Suppressor macrophage treated with lipopolysaccharide for 4 hours (primary cell): ENCODE results near the gene MRPL4.
"Not testable (repeated sequence)": the region's sequence is repeated elsewhere in the genome, so short reads cannot be mapped to it uniquely, and the experiment has no call there.

Experiments used
- DNase-seq: peaks from one replicate; pipeline ENCODE4 v3.0.0-alpha.2; 2020

MRPL4 gene

DNA sequence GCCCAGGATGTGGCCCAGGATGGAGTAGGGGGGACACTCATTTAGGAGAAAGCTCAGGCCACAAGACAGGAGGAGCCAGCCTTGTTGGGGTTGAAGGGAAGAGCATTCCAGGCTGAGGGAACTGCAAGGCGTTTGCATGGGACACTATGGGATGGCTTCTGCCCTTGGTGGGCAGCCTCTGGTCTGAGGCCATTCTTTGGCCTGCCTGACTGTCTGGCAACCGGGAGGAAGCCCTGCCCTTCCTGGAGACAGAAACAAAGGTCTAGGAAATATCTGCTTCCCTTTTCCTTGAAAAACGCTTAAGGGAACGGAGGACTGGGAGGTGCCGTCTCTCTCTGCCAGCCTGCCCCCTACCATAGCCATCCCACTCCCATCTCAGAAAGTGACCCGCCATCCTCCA, 16.1 kb downstream of the MRPL4 start:
- peak; percentile 28 for DNase-seq

DNA sequence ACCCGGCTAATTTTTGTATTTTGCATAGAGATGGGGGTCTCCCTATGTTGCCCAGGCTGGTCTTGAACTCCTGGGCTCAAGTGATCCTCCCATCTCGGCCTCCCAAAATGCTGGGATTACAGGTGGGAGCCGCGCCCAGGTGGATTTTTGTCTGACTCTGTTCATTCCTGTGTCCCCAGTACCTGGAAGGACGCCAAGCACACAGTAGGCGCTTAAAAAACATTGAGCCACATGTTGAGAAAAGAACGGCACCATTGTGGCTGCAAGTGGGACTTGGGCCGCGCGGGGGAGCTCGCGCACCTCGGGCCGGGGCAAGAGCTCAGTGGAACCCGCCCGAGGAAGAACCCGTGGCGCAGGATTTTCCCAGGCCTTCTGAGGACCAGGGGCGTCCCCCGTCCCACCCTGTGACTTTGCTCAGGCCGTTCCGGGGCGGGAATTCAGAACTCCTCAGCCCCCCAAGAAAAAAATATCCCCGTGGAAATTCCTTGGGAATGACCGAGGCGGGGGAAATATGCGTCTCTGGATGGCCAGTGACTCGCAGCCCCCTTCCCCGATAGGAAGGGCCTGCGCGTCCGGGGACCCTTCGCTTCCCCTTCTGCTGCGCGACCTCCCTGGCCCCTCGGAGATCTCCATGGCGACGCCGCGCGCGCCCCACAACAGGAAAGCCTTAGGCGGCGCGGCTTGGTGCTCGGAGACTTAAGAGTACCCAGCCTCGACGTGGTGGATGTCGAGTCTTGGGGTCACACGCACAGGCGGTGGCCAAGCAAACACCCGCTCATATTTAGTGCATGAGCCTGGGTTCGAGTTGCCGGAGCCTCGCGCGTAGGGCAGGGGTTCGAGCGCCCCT, 17.5 kb downstream of the MRPL4 start:
- DNase-seq = peak; percentile 98

DNA sequence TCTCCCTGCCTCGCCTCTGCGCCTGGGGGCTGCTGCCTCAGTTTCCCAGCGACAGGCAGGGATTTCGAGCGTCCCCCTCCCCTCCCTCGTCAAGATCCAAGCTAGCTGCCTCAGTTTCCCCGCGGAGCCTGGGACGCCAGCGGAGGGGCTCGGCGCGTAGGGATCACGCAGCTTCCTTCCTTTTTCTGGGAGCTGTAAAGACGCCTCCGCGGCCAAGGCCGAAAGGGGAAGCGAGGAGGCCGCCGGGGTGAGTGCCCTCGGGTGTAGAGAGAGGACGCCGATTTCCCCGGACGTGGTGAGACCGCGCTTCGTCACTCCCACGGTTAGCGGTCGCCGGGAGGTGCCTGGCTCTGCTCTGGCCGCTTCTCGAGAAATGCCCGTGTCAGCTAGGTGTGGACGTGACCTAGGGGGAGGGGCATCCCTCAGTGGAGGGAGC, 18.2 kb downstream of the MRPL4 start:
- DNase-seq = peak; percentile 98

DNA sequence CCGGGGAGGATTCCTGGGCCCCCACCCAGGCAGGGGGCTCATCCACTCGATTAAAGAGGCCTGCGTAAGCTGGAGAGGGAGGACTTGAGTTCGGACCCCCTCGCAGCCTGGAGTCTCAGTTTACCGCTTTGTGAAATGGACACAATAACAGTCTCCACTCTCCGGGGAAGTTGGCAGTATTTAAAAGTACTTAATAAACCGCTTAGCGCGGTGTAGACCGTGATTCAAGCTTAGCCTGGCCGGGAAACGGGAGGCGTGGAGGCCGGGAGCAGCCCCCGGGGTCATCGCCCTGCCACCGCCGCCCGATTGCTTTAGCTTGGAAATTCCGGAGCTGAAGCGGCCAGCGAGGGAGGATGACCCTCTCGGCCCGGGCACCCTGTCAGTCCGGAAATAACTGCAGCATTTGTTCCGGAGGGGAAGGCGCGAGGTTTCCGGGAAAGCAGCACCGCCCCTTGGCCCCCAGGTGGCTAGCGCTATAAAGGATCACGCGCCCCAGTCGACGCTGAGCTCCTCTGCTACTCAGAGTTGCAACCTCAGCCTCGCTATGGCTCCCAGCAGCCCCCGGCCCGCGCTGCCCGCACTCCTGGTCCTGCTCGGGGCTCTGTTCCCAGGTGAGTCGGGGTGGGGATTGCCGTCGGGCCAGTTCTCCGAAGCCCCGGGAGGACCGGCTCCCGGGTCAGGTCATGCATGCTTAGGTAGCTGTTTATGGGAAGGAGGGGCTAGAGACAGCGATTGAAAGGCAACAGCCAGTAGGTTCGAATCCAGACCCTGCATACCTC, 18.8 kb downstream of the MRPL4 start, which contains the start of gene ICAM1:
Gene ICAM1, plus strand, starts transcription at position 505 of the 779 bp plus-strand sequence. Its CDS starts 40 bp downstream, at position 545.
- DNase-seq = peak; percentile 99

DNA sequence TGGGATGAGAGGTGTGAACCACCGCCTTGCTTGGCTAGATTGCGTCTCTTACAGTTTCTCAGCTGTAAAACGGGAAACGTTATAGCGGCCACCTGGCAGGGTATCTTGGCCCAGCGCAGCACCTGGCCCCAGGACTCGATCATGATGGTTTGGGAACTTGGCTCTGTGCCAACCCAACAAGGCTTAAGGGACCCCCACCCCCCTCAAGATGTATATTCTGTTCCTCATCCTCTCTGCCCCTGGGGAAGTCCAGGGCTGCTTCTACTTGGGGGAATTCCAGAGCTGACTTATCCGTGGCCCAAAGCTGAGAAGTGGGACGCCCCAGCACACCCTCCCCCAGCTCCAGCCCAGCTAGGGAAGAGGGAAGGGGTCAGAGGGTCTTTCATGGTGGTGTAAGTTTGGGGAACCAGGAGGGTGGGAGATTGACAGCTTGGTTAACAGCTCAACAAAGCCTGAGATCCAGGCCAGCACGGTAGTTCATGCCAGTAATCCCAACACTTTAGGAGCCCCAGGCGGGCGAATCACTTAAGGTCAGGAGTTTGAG, 19.6 kb downstream of the MRPL4 start:
- peak; percentile 90 for DNase-seq

DNA sequence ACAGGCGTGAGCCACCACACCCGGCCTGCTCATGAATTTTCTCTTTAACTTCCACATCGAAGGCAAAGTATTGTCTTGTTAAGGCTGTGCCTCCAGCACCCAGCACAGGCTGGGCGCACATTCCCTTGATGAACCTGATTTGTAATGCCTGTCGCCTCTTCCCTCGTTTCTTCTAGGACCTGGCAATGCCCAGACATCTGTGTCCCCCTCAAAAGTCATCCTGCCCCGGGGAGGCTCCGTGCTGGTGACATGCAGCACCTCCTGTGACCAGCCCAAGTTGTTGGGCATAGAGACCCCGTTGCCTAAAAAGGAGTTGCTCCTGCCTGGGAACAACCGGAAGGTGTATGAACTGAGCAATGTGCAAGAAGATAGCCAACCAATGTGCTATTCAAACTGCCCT, 22.6 kb downstream of the MRPL4 start:
- DNase-seq = no peak

DNA sequence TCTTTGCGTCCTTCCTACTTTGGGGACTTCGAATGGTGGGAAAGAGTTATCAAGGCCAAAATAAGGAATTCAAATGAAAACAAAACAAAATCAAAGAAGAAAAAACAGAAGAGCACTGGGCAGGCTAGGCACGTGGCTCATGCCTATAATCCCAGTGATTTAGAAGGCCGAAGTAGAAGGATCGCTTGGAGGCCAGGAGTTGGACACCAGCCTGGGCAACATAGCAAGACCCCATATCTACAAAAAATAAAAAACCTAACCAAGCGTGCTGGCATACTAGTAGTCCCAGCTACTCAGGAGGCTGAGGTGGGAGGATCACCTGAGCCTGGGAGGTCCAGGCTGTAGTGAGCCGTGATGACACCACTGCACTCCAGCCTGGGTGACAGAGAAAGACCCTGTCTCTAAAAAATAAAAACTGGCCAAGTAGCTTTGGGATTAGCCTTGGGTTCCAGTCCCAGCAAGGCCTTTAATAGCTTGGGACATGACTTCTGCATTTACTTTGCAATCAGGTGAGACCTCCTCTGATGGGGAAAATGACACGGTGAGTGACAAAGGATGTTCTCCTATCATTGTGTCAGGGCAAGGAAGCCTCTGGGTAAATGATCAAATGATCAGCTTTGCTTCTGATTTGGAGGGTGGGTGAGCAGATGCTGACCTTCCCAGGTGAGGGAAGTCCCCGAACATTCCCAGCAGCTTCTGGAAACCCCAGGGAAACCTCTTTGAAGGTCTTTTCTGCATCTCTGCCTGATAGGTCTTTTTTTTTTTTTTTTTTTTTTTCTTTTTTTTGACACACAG, 26.0 kb downstream of the MRPL4 start:
- DNase-seq = no peak

DNA sequence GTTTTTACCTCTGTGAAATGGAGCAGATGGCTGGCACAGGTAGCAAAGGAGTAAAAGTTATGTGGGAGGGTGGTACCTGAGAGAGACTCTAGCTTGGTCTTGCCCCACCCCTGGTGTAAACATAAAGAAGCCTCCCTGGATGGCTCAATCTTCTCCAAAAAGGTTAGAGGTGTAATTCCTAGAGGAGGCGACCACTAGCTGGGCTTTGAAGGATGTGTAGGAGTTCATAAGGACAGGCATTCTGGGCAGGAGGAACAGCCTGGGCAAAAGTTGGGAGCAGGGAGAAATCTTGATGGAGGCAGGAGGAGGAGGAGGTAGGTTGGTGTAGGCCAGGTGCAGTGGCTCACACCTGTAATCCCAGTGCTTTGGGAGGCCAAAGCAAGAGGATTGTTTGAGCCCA, 26.9 kb downstream of the MRPL4 start:
- no peak for DNase-seq

DNA sequence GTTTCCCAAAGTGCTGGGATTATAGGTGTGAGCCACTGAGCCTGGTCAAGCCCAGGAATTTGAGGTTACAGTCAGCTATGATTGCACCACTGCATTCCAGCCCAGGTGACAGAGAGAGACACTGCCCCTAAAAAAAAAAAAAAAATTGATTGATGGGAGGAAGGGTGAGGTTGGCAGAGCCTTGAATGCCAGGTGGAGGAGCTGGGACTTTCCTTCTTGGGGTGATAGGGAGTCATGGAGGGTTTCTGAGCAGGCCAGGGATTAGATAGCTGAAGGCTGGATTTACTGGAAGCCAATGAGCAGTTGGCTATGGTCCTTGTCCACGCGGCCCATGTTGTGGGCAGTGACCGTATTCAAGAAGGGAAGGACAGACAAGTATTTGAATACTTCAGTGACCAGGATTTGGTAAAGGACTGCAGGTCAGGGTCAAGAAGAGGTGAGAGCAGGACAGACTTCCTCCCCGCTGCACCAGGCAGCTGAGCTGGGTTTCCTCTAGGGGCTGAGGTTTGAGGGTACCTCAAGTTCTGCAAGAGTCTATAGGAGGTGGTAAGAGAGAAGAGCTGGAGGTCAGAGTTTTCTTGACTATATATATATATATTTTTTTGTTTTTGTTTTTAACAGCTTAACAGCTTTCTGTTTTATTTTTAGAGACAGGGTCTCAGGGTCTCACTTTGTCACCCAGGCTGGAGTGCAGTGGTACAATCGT, 27.9 kb downstream of the MRPL4 start:
- DNase-seq = no peak

DNA sequence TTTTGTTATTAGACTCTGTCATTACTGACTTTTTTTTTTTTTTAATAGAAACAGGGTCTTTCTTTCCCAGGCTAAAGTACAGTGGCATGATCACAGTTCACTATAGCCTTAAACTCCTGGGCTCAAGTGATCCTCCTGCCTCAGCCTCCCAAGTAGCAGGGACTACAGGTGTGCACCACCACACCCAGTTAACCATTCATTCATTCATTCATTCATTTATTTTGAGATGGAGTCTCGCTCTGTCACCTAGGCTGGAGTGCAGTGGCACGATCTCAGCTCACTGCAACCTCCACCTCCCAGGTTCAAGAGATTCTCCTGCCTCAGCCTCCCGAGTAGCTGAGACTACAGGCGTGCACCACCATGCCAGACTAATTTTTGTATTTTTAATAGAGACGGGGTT, 30.0 kb downstream of the MRPL4 start:
- DNase-seq = not testable (repeated sequence)

DNA sequence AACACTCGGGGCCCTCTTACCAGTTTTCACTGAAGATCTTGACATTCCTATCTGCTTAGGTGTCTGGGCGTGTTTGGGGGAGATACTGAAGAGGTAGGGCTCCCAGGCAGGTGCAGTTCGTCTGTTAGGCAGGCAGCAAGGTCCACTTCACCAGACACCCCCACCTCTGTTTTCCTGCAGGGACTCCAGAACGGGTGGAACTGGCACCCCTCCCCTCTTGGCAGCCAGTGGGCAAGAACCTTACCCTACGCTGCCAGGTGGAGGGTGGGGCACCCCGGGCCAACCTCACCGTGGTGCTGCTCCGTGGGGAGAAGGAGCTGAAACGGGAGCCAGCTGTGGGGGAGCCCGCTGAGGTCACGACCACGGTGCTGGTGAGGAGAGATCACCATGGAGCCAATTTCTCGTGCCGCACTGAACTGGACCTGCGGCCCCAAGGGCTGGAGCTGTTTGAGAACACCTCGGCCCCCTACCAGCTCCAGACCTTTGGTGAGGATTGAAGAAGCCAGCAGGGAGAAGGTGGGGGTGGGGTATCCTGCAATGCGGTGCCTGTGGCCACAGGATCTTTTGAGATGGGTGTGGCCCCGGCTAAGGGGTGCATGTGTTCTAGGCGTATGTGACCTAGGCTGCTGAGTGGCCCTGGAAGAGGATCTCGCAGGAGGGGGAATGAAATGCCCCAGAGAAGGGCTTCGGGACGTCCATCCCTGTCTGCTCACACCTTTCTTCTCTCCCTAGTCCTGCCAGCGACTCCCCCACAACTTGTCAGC, 31.5 kb downstream of the MRPL4 start:
- no peak for DNase-seq

DNA sequence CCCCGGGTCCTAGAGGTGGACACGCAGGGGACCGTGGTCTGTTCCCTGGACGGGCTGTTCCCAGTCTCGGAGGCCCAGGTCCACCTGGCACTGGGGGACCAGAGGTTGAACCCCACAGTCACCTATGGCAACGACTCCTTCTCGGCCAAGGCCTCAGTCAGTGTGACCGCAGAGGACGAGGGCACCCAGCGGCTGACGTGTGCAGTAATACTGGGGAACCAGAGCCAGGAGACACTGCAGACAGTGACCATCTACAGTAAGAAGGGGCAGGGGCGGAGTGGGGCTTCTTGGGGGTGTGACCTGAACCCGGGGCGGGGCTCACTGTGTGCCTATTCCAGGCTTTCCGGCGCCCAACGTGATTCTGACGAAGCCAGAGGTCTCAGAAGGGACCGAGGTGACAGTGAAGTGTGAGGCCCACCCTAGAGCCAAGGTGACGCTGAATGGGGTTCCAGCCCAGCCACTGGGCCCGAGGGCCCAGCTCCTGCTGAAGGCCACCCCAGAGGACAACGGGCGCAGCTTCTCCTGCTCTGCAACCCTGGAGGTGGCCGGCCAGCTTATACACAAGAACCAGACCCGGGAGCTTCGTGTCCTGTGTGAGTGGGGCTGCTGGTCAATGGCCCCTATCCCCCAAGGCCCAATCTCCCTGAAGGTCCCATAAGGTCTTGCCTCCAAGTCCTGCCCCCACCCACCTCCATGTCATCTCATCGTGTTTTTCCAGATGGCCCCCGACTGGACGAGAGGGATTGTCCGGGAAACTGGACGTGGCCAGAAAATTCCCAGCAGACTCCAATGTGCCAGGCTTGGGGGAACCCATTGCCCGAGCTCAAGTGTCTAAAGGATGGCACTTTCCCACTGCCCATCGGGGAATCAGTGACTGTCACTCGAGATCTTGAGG, 32.3 kb downstream of the MRPL4 start:
- no peak for DNase-seq

DNA sequence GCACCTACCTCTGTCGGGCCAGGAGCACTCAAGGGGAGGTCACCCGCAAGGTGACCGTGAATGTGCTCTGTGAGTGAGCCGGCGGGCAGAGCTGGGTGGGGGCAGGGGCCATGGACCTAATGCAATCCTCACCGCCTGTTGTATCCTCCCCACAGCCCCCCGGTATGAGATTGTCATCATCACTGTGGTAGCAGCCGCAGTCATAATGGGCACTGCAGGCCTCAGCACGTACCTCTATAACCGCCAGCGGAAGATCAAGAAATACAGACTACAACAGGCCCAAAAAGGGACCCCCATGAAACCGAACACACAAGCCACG, 32.9 kb downstream of the MRPL4 start:
- no peak for DNase-seq

DNA sequence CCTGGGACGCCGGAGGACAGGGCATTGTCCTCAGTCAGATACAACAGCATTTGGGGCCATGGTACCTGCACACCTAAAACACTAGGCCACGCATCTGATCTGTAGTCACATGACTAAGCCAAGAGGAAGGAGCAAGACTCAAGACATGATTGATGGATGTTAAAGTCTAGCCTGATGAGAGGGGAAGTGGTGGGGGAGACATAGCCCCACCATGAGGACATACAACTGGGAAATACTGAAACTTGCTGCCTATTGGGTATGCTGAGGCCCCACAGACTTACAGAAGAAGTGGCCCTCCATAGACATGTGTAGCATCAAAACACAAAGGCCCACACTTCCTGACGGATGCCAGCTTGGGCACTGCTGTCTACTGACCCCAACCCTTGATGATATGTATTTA, 33.4 kb downstream of the MRPL4 start:
- DNase-seq = no peak

DNA sequence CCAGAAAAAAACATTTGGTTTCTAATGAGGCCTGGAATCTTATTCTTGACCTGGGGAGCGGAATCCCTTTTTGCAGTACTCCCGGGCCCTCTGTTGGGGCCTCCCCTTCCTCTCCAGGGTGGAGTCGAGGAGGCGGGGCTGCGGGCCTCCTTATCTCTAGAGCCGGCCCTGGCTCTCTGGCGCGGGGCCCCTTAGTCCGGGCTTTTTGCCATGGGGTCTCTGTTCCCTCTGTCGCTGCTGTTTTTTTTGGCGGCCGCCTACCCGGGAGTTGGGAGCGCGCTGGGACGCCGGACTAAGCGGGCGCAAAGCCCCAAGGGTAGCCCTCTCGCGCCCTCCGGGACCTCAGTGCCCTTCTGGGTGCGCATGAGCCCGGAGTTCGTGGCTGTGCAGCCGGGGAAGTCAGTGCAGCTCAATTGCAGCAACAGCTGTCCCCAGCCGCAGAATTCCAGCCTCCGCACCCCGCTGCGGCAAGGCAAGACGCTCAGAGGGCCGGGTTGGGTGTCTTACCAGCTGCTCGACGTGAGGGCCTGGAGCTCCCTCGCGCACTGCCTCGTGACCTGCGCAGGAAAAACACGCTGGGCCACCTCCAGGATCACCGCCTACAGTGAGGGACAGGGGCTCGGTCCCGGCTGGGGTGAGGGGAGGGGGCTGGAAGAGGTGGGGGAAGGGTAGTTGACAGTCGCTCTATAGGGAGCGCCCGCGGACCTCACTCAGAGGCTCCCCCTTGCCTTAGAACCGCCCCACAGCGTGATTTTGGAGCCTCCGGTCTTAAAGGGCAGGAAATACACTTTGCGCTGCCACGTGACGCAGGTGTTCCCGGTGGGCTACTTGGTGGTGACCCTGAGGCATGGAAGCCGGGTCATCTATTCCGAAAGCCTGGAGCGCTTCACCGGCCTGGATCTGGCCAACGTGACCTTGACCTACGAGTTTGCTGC, 35.1 kb downstream of the MRPL4 start, which contains the start of gene ICAM4:
Gene ICAM4, plus strand, starts transcription at position 153 of the 935 bp plus-strand sequence. Its CDS starts 58 bp downstream, at position 211.
- DNase-seq = peak; percentile 82

DNA sequence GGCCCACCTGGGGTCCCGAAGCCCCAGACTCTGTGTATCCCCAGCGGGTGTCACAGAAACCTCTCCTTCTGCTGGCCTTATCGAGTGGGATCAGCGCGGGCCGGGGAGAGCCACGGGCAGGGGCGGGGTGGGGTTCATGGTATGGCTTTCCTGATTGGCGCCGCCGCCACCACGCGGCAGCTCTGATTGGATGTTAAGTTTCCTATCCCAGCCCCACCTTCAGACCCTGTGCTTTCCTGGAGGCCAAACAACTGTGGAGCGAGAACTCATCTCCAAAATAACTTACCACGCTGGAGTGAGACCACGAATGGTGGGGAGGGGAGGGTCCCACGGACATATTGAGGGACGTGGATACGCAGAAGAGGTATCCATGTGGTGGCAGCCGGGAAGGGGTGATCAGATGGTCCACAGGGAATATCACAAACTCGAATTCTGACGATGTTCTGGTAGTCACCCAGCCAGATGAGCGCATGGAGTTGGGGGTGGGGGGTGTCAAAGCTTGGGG, 36.7 kb downstream of the MRPL4 start:
- DNase-seq = peak; percentile 67

DNA sequence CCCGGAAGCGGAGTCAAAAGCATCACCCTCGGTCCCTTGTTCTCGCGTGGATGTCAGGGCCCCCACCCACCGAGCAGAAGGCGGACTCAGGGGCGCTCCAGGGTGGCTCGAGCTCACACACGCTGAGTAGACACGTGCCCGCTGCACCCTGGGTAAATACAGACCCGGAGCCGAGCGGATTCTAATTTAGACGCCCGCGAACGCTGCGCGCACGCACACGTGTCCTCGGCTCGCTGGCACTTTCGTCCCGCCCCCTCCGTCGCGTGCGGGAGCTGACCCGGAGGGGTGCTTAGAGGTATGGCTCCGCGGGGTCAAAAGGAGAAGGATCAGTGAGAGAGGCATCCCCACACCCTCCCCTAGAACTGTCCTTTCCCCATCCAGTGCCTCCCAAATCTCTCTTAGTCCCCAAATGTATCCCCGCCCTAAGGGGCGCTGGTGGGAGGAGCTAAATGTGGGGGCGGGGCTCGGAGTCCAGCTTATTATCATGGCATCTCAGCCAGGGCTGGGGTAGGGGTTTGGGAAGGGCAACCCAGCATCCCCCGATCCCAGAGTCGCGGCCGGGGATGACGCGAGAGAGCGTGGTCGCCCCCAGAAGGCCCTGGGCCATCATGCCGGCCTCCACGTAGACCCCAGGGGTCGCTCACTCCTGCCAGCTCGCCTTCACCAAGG, 37.3 kb downstream of the MRPL4 start:
- peak; percentile 75 for DNase-seq

DNA sequence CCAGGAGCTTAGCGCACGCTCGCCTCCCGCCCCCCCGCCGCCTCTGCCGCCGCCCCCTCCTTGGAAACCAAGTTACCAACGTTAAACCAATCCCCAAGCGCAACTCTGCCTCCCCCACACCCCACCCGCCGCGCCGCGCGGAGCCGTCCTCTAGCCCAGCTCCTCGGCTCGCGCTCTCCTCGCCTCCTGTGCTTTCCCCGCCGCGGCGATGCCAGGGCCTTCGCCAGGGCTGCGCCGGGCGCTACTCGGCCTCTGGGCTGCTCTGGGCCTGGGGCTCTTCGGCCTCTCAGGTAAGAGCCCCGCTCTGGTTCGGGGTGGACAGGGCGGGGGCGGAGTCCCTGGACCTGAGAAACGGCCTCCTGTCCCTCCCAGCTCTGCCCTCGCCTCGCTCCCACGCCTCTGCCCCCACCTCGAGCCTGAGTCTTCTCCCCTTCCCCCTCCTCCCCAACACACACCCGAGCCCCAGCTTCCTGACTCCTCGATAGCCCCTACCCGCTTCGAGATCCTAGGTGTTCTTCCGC, 37.9 kb downstream of the MRPL4 start, which contains the start of gene ICAM5:
Gene ICAM5, plus strand, starts transcription at position 117 of the 521 bp plus-strand sequence. Its CDS starts 92 bp downstream, at position 209.
- peak; percentile 48 for DNase-seq
